Neuronal stem cell (in vitro differentiated cells): ENCODE results near the gene RAP1GAP2.

Experiments
- DNase-seq: peaks from one replicate; pipeline ENCODE4 v3.0.0-alpha.2; 2013; ENCODE audit warnings: low spot score
- H2AFZ ChIP-seq: one replicate; pipeline ENCODE4 v1.6.1; 2013; ENCODE audit warnings: mild to moderate bottlenecking, low read length, inconsistent platforms
- H2AK5ac ChIP-seq: 2 replicates; pipeline ENCODE4 v1.6.1; 2013; ENCODE audit warnings: low read depth, mild to moderate bottlenecking, inconsistent platforms, low read length, moderate library complexity, mixed read lengths
- H2BK120ac ChIP-seq: 2 replicates; pipeline ENCODE4 v1.6.1; 2013; ENCODE audit warnings: low read depth, mild to moderate bottlenecking, inconsistent platforms, low read length, moderate library complexity, mixed read lengths
- H2BK12ac ChIP-seq: one replicate; pipeline ENCODE4 v1.6.1; 2013; ENCODE audit warnings: low read length, inconsistent platforms
- H2BK15ac ChIP-seq: 2 replicates; pipeline ENCODE4 v1.6.1; 2013; ENCODE audit warnings: mild to moderate bottlenecking, low read length, inconsistent platforms, mixed read lengths
- H2BK5ac ChIP-seq: one replicate; pipeline ENCODE4 v1.6.1; 2013; ENCODE audit warnings: inconsistent platforms, mild to moderate bottlenecking, low read length, moderate library complexity
- H3K14ac ChIP-seq: one replicate; pipeline ENCODE4 v1.6.1; 2013; ENCODE audit warnings: low read length, inconsistent platforms
- H3K18ac ChIP-seq: 2 replicates; pipeline ENCODE4 v1.6.1; 2013; ENCODE audit warnings: low read length, inconsistent platforms
- H3K23ac ChIP-seq: 2 replicates; pipeline ENCODE4 v1.6.1; 2013; ENCODE audit warnings: low read depth, mild to moderate bottlenecking, mixed read lengths, low read length, inconsistent platforms; ENCODE audit not compliant: poor library complexity
- H3K27ac ChIP-seq: replicated peaks from 3 replicates; pipeline ENCODE4 v1.5.1; 2013; ENCODE audit warnings: low read length, inconsistent platforms
- H3K27me3 ChIP-seq, 3 experiments: 2 replicates each; pipeline ENCODE4 v1.6.1; 2013; ENCODE audit warnings: low read length in 3 of 3, mild to moderate bottlenecking in 2 of 3, inconsistent platforms in 1 of 3, low read depth in 1 of 3, mixed read lengths in 1 of 3, moderate library complexity in 1 of 3; ENCODE audit not compliant: control insufficient read depth in 3 of 3, insufficient read depth in 3 of 3
- H3K36me3 ChIP-seq, 2 donors: replicated peaks in 1 of 2; 2 replicates each; pipeline ENCODE4 v1.6.1; 2013; ENCODE audit warnings: low read length in 2 of 2; ENCODE audit not compliant: control insufficient read depth in 2 of 2, insufficient read depth in 2 of 2
- H3K4ac ChIP-seq: 2 replicates; pipeline ENCODE4 v1.6.1; 2013; ENCODE audit warnings: inconsistent platforms, mild to moderate bottlenecking, low read length, moderate library complexity
- H3K4me1 ChIP-seq, 2 donors: 1 replicate in 1 of 2; 2 replicates in 1 of 2; pipeline ENCODE4 v1.6.1; 2013; ENCODE audit warnings: low read length in 2 of 2, low read depth in 1 of 2; ENCODE audit not compliant: control insufficient read depth in 2 of 2, insufficient read depth in 1 of 2
- H3K4me2 ChIP-seq: one replicate; pipeline ENCODE4 v1.6.1; 2013; ENCODE audit warnings: mild to moderate bottlenecking, low read length, inconsistent platforms; ENCODE audit not compliant: insufficient read depth, poor library complexity, severe bottlenecking
- H3K4me3 ChIP-seq, 2 donors: 2 replicates each; pipeline ENCODE4 v1.5.1; 2013; ENCODE audit warnings: low read length in 2 of 2, mild to moderate bottlenecking in 2 of 2, inconsistent platforms in 1 of 2, moderate library complexity in 1 of 2
- H3K79me1 ChIP-seq: one replicate; pipeline ENCODE4 v1.6.1; 2013; ENCODE audit warnings: low read depth, mild to moderate bottlenecking, inconsistent platforms, low read length, moderate library complexity
- H3K9ac ChIP-seq: one replicate; pipeline ENCODE4 v1.6.1; 2013; ENCODE audit warnings: mild to moderate bottlenecking, low read depth, low read length, inconsistent platforms; ENCODE audit not compliant: poor library complexity
- H3K9me3 ChIP-seq, 2 donors: replicated peaks in 1 of 2; 2 replicates each; pipeline versions ENCODE3 to v1.6.1; 2013; ENCODE audit warnings: low read length in 2 of 2, mild to moderate bottlenecking in 2 of 2, inconsistent platforms in 1 of 2, low read depth in 1 of 2, mixed read lengths in 1 of 2, moderate library complexity in 1 of 2; ENCODE audit not compliant: control insufficient read depth in 2 of 2, insufficient read depth in 1 of 2
- H4K8ac ChIP-seq: one replicate; pipeline ENCODE4 v1.6.1; 2013; ENCODE audit warnings: low read depth, mild to moderate bottlenecking, inconsistent platforms, low read length, moderate library complexity
- H4K91ac ChIP-seq: one replicate; pipeline ENCODE4 v1.6.1; 2013; ENCODE audit warnings: low read length, low read depth, mild to moderate bottlenecking, inconsistent platforms; ENCODE audit not compliant: poor library complexity
- WGBS, 2 donors: extraction: QIAGEN DNeasy Blood & Tissue Kit; methylation state at CpG; one replicate each; pipeline ENCODE4 v1.1.7; 2013; ENCODE audit warnings: missing lambda C conversion rate in 2 of 2, mixed read lengths in 1 of 2; ENCODE audit not compliant: insufficient read length in 2 of 2, insufficient replicate concordance in 1 of 2; ENCODE audit errors: extremely low coverage in 2 of 2; 5-methylcytosine and 5-hydroxymethylcytosine counted together

RAP1GAP2 gene

DNA sequence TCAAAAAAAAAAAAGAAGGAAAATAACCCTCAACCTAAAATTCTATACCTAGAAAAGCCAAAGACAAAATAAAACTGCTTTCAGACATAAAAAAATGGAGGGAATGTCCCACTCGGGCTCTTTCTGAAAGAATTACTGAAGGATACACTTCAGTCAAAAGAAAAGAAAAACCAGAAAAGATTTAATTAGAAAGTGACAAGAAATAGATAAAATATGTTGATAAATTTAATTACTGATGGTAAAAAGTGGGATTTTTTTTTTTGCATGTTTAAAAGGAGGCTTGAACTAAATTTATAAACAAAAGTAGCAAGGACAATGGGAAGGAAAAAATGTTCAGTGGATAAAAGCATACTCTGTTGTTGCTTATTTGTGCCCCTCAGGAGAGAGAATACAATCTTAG, 178.1 kb downstream of the RAP1GAP2 start:
- Histone ChIP-seq H2BK15ac (no peak overlapping the region), H3K27ac (no peak overlapping the region), H3K79me1 (no peaks in the 10 kb centered on the region), H3K18ac (no peak overlapping the region), H2AFZ (no peak overlapping the region), H3K9ac (no peak overlapping the region), H3K9me3 (no peaks in the 10 kb centered on the region), H2BK12ac (no peak overlapping the region), H3K4ac (no peak overlapping the region), H4K8ac (no peak overlapping the region), H4K91ac (no peak overlapping the region), H2BK120ac (no peak overlapping the region), H3K4me3 (no peak overlapping the region), H3K4me2 (no peak overlapping the region), H3K14ac (no peak overlapping the region), H3K23ac (no peak overlapping the region), H3K4me1 (no peaks in the 10 kb centered on the region), H3K27me3 (no peaks in the 10 kb centered on the region), H2BK5ac (no peak overlapping the region), H3K36me3 (no peaks in the 10 kb centered on the region), H2AK5ac (no peak overlapping the region)
- no CpG with 5 or more reads among the region's 1 CpG for WGBS, 2 donors
- no peak for DNase-seq

DNA sequence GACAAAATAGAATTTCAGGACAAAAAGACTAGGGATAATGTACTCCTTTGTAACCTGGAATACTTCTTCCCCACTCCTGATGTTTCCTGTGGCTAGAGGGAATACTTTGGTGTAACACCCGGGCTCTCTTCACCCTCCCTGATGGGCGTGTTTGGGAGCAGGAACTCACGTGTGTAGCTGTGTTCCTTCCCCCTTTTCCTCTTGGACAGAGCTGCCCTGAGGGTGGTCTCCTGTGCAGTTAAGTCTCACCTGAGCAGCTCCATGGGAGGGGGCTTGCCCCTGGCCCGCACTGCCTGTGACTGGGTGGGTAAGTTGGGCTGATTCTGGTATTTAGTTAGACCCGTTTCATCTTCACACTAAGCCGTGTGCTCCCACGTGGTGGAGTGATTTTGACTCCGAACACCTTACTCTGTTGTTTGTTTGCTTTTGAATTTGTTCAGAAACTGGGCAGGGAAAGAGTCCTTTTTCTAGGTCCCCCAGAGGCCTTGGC, 179.3 kb downstream of the RAP1GAP2 start:
- no peaks in the 10 kb centered on the region for H3K9me3 ChIP-seq
- H2BK15ac ChIP-seq = no peak overlapping the region
- H2BK120ac ChIP-seq = no peak overlapping the region
- no peaks in the 10 kb centered on the region for H3K4me1 ChIP-seq
- H3K14ac ChIP-seq = no peak overlapping the region
- peak overlapping the region; percentile 77 for H2AFZ ChIP-seq
- no peak overlapping the region for H3K27ac ChIP-seq
- H2BK5ac ChIP-seq = no peak overlapping the region
- no peak overlapping the region for H4K91ac ChIP-seq
- no peak overlapping the region for H3K9ac ChIP-seq
- H3K4me2 ChIP-seq = no peak overlapping the region
- peak overlapping the region; percentile 19 to 32 for H3K4me3 ChIP-seq
- DNase-seq = no peak
- no peak overlapping the region for H3K18ac ChIP-seq
- no CpG with 5 or more reads among the region's 8 CpGs for WGBS, 2 donors
- H2BK12ac ChIP-seq = no peak overlapping the region
- H3K23ac ChIP-seq = peak overlapping the region; percentile 43
- H4K8ac ChIP-seq = no peak overlapping the region
- no peak overlapping the region for H3K4ac ChIP-seq
- H3K27me3 ChIP-seq = no peaks in the 10 kb centered on the region
- H2AK5ac ChIP-seq = no peak overlapping the region
- no peaks in the 10 kb centered on the region for H3K36me3 ChIP-seq
- H3K79me1 ChIP-seq = no peaks in the 10 kb centered on the region

DNA sequence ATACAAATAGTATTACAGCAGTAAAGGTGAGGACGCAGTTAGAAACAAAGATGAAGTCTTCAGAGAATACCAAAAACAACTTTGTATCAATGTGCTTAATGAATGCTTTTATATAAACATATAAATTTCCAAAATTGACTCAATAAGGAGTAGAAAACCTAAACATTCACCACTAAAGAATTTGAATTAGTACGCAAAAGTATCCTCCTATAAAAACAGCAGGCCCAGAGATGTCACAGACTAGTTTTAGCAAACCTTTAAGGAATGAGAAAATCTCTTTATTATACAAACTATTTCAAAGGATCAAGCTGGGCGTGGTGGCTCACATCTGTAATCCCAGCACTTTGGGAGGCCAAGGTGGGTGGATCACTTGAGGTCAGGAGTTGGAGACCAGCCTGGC, 180.9 kb downstream of the RAP1GAP2 start:
- Histone ChIP-seq H3K4ac (no peak overlapping the region), H3K36me3 (no peaks in the 10 kb centered on the region), H3K9me3 (no peaks in the 10 kb centered on the region), H3K27me3 (no peaks in the 10 kb centered on the region), H2BK15ac (no peak overlapping the region), H3K4me2 (no peak overlapping the region), H3K14ac (no peak overlapping the region), H2BK120ac (no peak overlapping the region), H4K8ac (no peak overlapping the region), H2BK5ac (no peak overlapping the region), H2BK12ac (no peak overlapping the region), H3K23ac (no peak overlapping the region), H3K79me1 (no peaks in the 10 kb centered on the region), H2AFZ (no peak overlapping the region), H3K18ac (no peak overlapping the region), H4K91ac (no peak overlapping the region), H3K27ac (no peak overlapping the region), H2AK5ac (no peak overlapping the region), H3K4me3 (no peak overlapping the region), H3K4me1 (no peaks in the 10 kb centered on the region), H3K9ac (no peak overlapping the region)
- no peak for DNase-seq
- WGBS, 2 donors = no CpG with 5 or more reads among the region's 3 CpGs

DNA sequence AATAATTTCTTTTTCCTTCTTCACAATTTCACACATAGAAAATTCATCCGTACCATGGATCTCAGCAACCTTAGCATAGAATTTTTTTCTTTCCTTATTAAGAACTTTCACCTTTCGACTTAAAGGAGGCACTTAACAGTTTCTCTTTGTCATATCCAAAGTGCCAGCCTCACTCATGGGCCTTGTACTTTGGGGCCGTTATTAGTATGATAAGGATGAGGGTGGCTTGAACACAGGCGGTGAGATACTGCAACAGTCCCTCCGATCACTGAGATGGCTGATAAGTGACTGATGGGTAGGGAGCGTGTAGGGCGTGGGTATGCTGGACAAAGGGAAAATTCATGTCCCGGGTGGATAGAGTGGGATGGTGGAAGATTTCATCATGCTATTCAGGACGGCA, 181.9 kb downstream of the RAP1GAP2 start:
- H2BK120ac ChIP-seq = no peak overlapping the region
- no peak overlapping the region for H3K18ac ChIP-seq
- H3K27ac ChIP-seq = no peak overlapping the region
- H3K27me3 ChIP-seq = no peaks in the 10 kb centered on the region
- no peak overlapping the region for H3K14ac ChIP-seq
- no peak overlapping the region for H2BK12ac ChIP-seq
- H3K4me1 ChIP-seq = no peaks in the 10 kb centered on the region
- no peak overlapping the region for H2AFZ ChIP-seq
- DNase-seq = no peak
- no peak overlapping the region for H3K9ac ChIP-seq
- H2AK5ac ChIP-seq = no peak overlapping the region
- no peaks in the 10 kb centered on the region for H3K9me3 ChIP-seq
- no peak overlapping the region for H2BK5ac ChIP-seq
- no peak overlapping the region for H3K4ac ChIP-seq
- H4K91ac ChIP-seq = no peak overlapping the region
- no CpG with 5 or more reads among the region's 9 CpGs for WGBS, 2 donors
- H3K4me3 ChIP-seq = no peak overlapping the region
- H3K23ac ChIP-seq = no peak overlapping the region
- no peak overlapping the region for H3K4me2 ChIP-seq
- H3K36me3 ChIP-seq = no peaks in the 10 kb centered on the region
- no peak overlapping the region for H2BK15ac ChIP-seq
- no peak overlapping the region for H4K8ac ChIP-seq
- H3K79me1 ChIP-seq = no peaks in the 10 kb centered on the region
